Lung (tissue), 12 donors: Measurements from ENCODE around the gene FCN1. TPM values are rescaled to one million over a fixed set of nuclear protein-coding genes. Genes with fewer than 3 reads are reported as not detected.

Source experiments
- ATAC-seq: fragments of 200-7000 bp; cut with Tn5 transposase; one replicate; pipeline ENCODE4 v1.9.1; 2020; ENCODE audit warnings: moderate number of reproducible peaks; ENCODE audit not compliant: insufficient read depth, low FRiP score
- DNase-seq, 3 donors: peaks; one replicate each; pipeline ENCODE4 v3.0.0-alpha.2; 2013 to 2017
- H3K27ac ChIP-seq, 2 donors: one replicate each; pipeline ENCODE4 v1.5.1; 2013; ENCODE audit warnings: mild to moderate bottlenecking in 2 of 2, moderate library complexity in 2 of 2, control low read depth in 1 of 2, inconsistent platforms in 1 of 2, low read depth in 1 of 2, low read length in 1 of 2
- H3K27me3 ChIP-seq, 3 donors: one replicate each; pipeline ENCODE4 v1.5.1; 2013; ENCODE audit warnings: low read length in 2 of 3; ENCODE audit not compliant: control insufficient read depth in 3 of 3, insufficient read depth in 3 of 3
- H3K36me3 ChIP-seq, 4 donors: one replicate each; pipeline ENCODE4 v1.5.1; 2013; ENCODE audit warnings: low read length in 4 of 4, mild to moderate bottlenecking in 1 of 4, moderate library complexity in 1 of 4; ENCODE audit not compliant: control insufficient read depth in 4 of 4, insufficient read depth in 4 of 4
- H3K4me1 ChIP-seq, 5 donors: one replicate each; pipeline ENCODE4 v1.5.1; 2013; ENCODE audit warnings: low read length in 5 of 5, mild to moderate bottlenecking in 2 of 5, moderate library complexity in 1 of 5; ENCODE audit not compliant: control insufficient read depth in 5 of 5, insufficient read depth in 5 of 5
- H3K4me3 ChIP-seq: one replicate; pipeline ENCODE4 v1.5.1; 2013; ENCODE audit warnings: mild to moderate bottlenecking, control low read depth, moderate library complexity
- H3K9ac ChIP-seq, 2 donors: one replicate each; pipeline ENCODE4 v1.5.1; 2013; ENCODE audit warnings: low read length in 2 of 2, control low read depth in 1 of 2; ENCODE audit not compliant: insufficient read depth in 1 of 2
- H3K9me3 ChIP-seq, 4 donors: one replicate each; pipeline ENCODE4 v1.5.1; 2013; ENCODE audit warnings: low read length in 3 of 4, mild to moderate bottlenecking in 1 of 4, moderate library complexity in 1 of 4; ENCODE audit not compliant: control insufficient read depth in 4 of 4, insufficient read depth in 3 of 4
- CTCF ChIP-seq: IDR thresholded peaks from 2 replicates; pipeline ENCODE4 v1.5.1; 2012; ENCODE audit warnings: mild to moderate bottlenecking; ENCODE audit errors: control extremely low read depth, extremely low read depth
- WGBS, 2 donors: extraction: QIAGEN DNeasy Blood & Tissue Kit; methylation state at CpG; one replicate each; pipeline ENCODE4 v1.1.7; 2013; 5-methylcytosine and 5-hydroxymethylcytosine counted together
- polyA plus RNA-seq, 2 donors: library from polyadenylated mRNA; stranded (reverse); fragments of 200-250 nt; gene quantifications; one replicate each; pipeline ENCODE4 v1.2.1, GENCODE V29; 2013
- total RNA-seq, 2 donors: library from RNA; depleted of rRNA in 1 of 2; stranded (reverse); fragments of >200 nt in 1 of 2; gene quantifications; one replicate each; pipeline ENCODE4 v1.2.1, GENCODE V29; 2014 to 2021
- donor health status: control.
- donor health status: control.
- donor health status: Bipolar disorder and iron deficiency.
- donor health status: healthy.
- donor health status: DM: yes; HTN: yes; CAD: no.

Gene FCN1
- total and polyA plus RNA-seq, 4 donors, result 18.7 to 149 (median 48.2) TPM

GRCh38 chr9:134869554-134870300, 48.0 kb downstream of the FCN1 start:
- Histone ChIP-seq H3K36me3 (no peaks in the 10 kb centered on the region), H3K4me1 (peaks cover 0 to 20% (median 3%) of the 10 kb centered on the region in 5 donors), H3K27me3 (no peaks in the 10 kb centered on the region), H3K27ac (no peak overlapping the region), H3K9me3 (no peaks in the 10 kb centered on the region), H3K9ac (no peak overlapping the region), H3K4me3 (no peak overlapping the region)
- TF ChIP-seq CTCF, result no peak
- WGBS, 2 donors, result 85 to 92% methylated on average over 17 of the region's 17 CpGs
- ATAC-seq (no peak), DNase-seq (peak in 1 of 3 donors; percentile 7)

- ATAC-seq (no peak), DNase-seq (no peak)
- no peaks in the 10 kb centered on the region for H3K27me3 ChIP-seq
- H3K9me3 ChIP-seq, result no peaks in the 10 kb centered on the region
- H3K4me3 ChIP-seq, result no peak overlapping the region
- peaks cover 0 to 23% (median 3%) of the 10 kb centered on the region in 5 donors for H3K4me1 ChIP-seq
- H3K36me3 ChIP-seq, result no peaks in the 10 kb centered on the region
- 87 to 90% methylated on average over 25 of the region's 25 CpGs for WGBS, 2 donors
- TF ChIP-seq CTCF, result no peak
- no peak overlapping the region for H3K9ac ChIP-seq
- no peak overlapping the region for H3K27ac ChIP-seq
These were observed 48.8 kb downstream of the FCN1 start for GRCh38 chr9:134868751-134869553.

GRCh38 chr9:134867917-134868750, 49.6 kb downstream of the FCN1 start:
- Histone ChIP-seq H3K9ac (no peak overlapping the region), H3K27me3 (no peaks in the 10 kb centered on the region), H3K27ac (no peak overlapping the region), H3K4me3 (no peak overlapping the region), H3K4me1 (peaks cover 0 to 24% (median 3%) of the 10 kb centered on the region in 5 donors), H3K36me3 (no peaks in the 10 kb centered on the region), H3K9me3 (no peaks in the 10 kb centered on the region)
- DNase-seq (peak in 1 of 3 donors; percentile 8), ATAC-seq (no peak)
- WGBS, 2 donors, result 92 to 95% methylated on average over 22 of the region's 22 CpGs
- no peak for TF ChIP-seq CTCF
